Activated CD4-positive, CD25-positive, alpha-beta regulatory T cell treated with anti-CD3 and anti-CD28 coated beads, Interleukin-2, amount 50 U/mL, for 16 hours (primary cell): ENCODE data around the gene ITGA5.

Experiments
- DNase-seq: peaks from one replicate; pipeline ENCODE4 v3.0.0-alpha.2; 2020; ENCODE audit warnings: low read depth, low spot score

The ITGA5 gene

DNA sequence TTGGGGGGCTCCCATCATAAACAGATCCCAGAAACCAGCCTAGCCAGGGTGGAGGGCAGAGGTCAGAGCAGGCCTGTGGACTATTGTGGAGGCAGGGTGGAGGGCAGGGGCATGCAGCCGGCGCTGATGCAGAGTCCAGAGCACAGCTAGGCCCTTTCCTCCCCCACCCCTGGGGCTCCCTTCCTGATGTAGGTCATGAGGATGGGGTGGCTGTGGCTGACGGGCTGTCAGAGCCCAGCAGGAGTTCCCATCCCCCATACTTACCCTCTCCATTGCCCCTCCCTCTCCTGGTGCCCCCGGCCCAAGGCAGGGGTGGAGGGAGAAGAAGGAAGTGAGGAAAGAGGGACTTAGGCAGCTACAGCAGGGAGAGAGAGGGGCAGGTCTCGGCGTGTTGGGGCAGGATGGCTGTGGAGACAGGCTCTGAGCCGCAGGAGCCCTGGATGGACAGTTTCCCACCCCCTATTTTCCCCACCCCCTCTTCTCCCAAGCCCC is 28.8 kb downstream of the ITGA5 start:
- DNase-seq = no peak

DNA sequence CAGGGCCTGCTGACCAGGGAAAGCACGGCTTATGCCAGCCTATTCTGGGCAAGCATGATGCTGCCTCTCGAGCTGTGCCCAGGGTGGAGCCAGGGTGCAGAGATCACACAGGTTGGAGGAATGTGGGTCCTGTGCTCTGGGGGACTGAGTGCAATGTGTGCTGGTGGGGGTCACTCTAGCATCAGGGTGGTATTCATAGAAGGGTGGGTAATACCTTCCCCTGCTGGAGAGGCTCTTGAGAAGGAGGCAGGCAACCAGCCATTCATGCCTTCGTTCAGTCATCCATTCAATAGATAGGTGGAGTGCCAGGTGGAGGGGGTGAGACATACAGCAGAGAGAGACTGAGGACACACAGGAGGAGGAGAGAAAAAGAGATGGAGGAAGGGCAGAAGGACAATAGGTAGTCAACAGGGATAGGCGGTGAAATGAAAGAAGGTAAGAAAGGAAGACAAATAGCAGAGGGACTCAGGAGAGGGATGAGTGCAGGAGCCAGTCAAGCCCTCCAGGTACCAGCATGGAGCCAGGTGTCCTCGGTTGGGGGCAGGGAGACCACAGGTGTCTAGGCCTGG is 29.4 kb downstream of the ITGA5 start:
- no peak for DNase-seq

DNA sequence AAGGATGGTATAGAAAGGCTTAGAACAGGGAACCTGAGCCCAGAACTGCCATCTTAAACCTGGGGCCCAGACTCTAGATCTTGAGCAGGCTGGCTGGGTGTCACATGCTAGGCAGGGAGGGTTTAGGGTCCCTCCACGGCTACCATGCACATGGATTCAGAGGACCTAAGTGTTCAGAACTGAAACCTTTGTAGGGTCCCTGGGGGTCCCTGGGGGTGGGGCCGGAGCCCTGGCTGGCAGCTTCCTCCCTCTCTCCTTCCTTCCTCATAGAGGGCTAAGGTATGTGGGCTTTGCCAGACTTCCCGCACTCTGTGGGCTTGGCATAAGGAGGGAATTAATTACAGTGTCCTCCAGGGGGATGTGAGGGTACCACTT is 29.9 kb downstream of the ITGA5 start:
- no peak for DNase-seq

DNA sequence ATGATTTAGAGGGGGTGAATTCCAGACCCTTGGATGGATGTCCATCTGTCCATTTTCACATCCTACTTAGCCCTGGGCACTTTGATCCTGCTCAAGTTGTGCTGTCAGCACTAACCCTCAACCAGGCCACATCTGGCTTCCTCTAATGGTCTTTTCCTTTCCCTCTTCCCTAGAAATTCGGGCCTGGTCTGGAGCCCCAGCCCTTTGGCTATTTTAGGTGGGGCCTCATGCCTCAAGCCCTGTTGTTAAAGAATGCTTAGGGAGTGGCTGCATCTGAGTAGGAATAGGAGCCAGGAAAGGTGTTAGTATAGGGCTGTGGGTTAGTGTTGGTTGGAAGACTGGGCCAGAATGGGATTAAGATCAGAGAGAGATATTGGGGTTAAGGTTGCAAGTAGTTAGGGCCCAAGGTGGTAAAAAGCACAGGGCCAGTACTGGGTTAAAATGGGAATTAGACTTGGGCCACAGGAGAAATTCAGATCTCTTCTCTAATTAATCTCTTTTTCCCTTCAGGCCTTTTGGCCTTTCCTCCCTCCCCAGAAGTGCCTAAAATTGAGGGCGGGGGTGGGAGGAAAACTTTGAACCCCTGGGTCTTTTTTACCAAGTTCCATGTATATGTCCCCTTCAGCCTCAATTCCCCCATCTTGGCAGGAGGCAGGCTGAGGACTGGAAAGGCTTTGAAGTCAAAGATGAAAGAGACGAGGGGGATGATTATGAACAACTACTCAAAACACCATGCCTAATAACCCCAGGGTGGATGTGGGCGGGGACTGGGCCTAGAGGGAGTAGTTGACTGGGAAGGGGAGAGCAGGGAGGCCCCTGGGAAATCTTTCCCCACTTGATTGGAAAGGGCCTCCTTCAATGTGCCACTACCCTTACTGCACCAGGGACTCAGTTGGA is 30.6 kb downstream of the ITGA5 start:
- no peak for DNase-seq

DNA sequence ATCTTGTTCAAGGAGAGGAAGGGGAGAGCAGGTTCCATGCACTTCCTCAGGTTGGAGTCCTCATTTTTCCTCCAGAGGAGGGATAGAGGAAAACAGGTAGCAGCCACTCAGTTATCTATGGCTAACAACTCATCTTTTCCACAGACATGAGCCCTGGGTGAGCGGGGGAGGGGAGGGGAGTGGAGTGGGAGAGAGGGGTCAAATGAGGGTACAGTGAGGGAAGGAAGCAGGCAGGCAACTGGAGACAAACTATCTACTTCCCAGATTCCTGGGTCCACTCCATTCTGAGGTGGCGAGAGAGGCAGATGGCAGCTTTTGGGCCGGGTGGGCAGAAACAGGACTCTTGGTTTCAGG is 32.0 kb downstream of the ITGA5 start:
- DNase-seq = no peak

DNA sequence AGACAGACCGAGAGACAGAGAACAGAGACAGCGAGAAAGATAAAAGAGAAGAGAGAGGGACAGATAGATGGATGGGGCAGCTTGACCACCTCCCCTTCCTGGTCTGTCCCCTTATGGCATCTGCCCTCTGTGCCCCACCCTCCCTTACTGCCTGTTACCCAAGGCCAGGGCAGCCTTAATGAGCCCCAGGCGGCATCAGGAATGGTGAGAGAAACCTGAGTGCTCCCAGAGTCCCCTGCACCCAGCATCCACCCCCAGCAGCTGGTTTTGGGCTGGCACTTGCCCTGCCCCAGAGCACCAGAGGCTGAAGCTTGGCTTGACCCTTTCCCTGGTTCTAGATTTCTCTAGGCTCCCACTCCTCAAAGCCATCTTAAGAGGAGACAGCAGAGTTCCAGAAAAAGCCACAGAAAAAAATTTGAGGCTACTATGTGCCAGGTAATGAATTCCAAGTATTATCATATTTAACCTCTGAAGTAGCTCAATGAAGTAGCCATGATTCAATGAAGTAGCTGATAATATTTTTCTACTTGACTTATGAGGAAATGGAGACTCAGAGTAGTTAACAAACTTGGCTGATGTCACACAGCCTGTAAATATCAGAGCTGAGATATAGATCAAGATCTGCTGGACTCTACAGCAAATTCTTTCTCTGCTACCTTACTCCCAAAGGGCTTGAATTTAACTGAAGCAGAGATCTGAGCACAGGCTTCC is 32.5 kb downstream of the ITGA5 start:
- no peak for DNase-seq

DNA sequence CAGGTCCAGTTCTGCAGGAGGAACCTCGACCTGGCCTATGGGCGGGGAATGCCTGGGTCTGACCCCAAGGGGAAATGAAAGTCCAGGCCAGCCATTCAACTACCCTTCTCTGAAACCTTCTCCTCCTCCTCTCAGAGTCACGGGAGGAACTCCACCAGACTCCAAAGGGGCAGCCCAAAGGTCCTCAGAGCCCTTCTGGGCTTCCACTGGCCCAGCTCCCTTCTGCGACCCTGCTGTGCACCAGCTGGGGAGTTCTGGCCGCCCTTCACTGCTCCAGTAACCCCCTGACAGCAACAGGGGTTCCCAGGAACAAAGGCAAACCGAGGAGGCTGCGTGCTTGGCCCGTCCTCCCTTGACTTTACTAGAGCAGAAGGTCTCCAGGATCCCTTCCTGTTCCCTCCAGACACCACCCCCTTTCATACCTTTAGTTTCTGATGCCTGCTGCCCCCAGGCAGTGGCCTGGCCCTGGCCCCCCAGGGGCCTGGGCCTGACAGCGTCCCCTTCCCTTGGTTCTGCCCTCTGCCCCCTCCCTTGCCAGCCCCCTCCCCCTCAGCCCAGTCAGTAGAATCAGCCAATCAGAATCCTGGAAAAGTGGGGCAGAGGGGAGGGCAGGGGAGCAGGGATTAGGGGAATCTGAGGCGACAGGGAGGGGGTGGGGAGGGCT is 33.7 kb downstream of the ITGA5 start:
- no peak for DNase-seq

DNA sequence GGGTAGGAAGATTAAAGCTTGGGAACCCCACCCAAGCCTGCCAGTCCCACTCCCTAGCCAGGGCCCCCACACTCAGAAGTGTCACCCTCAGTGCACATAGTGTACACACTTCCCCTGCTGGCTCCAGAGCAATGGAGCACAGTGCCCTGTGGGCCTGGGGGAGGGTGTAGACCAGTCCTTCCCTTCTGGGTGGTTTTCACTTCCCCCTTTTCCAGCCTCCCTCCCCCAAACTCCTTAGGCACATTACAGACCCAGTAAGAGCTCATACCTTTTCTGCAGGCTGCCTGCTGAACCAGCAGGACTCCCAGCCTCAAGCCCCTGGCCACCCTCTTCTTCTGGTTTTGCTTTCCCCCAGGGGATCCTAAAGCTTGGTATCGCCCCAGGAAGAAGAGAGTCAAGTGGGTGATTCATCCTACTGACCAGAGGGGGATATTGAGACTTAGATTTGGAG is 34.5 kb downstream of the ITGA5 start, which contains the start of gene ZNF385A:
Gene ZNF385A, minus strand, starts transcription at position 143 of the 451 bp plus-strand sequence. CDS start 219 bp downstream, outside the sequence.
- DNase-seq = no peak

DNA sequence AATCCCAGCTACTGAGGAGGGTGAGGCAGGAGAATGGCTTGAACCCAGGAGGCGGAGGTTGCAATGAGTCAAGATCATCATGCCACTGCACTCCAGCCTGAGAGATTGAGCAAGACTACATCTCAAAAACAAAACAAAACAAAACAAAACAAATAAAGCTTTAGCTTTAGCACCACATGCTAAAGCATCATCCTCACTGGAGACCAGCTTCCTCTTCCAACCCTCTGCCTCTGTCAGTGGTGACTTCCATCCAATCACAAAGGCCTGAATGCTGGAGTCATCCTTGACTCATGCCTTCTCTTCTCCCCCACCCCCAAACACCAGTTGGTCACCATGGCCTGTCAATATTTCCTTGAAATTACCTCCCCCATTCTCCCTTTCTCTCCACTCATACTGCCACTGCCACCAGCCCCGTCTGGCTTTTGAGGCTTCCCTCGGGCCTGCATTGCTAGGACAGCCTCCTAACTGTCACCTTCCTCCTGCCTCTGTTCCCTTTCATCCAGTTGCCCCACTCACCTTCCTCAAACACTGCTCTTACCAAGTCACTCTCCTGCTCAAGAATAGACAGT is 35.9 kb downstream of the ITGA5 start:
- no peak for DNase-seq

DNA sequence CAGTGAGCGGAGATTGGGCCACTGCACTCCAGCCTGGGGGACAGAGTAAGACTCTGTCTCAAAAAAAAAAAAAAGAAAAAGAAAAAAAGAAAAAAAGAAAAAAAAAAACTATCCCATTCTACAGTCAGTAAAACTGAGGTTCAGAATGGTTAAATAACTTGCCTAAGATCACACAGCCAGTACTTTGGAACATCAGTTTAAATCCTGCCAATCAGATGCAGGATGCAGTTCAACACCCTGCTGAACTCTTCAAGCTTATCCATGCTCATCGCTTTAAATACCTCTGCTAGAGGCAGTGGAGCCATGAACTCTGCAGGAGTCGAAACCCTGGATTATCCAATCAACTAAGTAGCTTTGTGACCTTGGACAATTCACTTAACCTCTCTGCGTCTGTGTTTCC is 37.9 kb downstream of the ITGA5 start:
- no peak for DNase-seq

DNA sequence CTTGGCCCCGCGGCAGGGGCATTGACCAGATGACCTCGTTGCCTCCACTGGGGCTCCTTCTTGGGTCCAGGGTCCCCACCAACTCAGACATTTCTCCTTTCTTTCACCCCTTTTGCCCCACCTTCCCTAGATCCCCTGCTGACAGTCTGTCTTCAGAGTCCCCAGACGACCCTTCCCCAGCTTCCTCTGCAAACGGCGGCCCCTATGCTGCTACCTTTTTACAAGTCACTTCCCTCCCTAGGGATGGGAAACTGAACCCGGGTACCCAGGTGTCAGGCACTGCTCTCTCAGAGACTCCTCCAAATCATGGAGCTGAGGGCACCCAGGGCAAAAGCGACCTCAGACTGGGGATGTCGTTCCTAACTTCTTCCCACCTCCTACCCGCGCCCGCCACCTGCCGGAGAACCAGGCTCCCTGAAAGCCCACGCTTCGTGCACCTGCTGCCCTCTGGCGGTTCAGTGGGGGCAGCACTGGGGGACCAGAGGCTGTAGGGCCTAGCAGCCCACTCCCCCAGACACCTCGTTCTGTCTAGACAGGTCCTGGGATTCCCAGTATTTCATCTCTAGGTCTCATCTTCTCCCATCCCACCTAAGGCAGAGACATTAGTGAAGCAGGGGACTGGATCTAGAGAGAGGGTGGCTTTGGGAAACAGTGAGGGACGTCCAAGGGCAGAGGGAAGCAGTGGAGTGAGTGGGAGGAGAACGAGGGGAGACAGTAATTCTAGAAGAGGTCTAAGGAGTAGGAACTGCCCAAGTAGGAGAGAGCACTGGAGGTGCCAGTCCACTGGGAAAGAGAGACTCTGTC is 39.5 kb downstream of the ITGA5 start:
- peak; percentile 78 for DNase-seq

DNA sequence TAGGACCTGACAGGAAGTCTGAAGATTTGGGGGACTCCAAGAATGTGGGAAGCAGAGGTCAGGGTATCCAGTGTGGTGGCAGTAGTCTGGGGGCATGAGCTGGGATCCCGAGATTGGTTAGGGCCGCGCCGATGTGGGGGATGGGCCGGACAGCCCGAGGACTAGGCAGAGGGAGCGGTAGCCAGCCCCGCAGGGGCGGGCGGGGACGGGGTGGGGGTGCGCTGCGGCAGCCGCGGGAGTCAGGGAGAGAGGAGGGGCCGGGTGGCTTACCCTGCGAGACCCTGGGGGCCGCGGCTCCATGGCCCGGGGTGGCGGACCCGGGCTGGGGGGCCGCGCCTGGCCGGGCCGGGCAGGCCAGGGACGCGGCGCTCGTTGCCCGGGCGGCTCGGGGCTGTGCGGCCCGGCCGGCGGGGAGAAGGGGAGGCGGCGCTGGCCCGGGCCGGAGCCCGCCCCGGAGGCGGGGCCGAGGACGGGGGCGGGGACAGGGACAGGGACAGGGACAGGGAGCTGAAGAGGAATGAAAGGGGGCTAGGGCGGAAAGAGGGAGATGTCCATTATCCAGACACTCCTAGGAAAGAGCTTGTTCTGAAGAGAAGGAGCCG is 40.2 kb downstream of the ITGA5 start:
- DNase-seq = no peak

DNA sequence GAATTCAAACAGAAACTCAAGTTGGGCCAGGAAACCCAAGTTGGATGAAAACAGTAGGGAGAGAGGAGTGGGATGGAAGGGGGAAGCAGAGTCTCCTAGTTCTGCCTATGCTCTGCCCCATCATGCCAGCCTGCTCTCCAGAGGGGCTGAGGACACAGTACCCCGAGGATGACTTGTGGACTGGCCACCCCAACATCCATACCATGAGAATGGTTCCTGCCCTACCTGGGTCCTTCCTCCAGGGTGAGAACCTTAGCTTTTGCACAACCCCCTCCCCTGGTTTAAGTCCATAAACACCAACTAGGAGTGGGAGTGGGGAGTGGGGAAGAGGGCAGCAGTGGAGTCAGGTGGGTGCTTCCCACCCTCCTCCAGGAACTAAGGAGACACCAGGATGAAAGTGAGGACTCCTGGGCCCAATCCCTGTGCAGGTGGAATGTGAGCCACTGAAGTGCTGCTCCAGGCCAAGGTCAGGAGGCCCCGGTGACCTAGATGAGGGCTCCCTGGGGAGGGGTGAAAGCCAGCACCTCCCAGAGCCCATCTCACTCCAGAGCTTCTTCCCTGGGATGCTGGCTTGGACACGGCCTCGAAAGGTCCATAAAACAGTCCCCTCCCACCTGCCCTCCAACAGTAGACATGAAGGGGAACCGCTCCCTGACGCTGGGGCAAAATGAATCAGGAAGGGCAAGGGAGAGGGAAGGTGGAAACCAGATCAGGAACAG is 41.1 kb downstream of the ITGA5 start:
- no peak for DNase-seq

DNA sequence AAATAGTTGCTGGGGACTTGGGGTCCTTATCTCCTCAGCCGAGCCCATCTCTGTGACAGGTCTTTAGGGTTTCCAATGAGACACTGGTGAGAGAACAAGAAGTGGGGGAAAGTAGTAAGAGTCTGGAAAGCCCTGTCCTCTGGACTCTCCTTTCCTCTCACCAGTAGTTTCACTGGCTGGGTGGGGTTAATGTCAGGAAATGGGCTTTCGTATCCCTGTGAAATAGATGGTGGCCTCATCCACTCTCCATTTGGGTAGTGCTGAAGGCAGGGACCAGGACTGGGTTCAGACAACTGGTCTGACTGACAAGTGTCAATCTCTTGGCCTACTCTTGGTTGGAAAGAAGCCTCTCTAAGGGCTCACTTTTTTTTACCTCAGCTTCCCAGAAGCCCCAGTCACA is 42.1 kb downstream of the ITGA5 start:
- no peak for DNase-seq

DNA sequence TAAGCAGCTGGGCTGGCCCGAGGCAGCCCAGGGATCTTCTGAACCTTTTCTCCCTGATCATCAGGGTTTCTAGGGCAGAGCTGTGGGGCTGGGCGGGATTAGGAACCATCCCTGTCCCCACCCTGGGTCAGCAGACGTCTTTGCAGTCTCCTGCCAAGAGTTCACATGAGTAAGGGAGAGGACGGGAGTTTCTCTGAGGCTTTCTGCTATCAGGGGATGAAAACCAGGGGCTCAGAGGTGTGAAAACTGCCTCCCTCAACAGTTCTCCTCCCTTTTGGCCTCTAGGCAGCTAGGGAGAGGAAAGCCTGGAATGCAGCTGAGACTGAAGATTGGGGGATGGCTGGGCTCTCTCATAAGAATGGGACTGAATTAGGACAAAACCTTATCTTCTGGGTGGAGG is 42.5 kb downstream of the ITGA5 start:
- no peak for DNase-seq

DNA sequence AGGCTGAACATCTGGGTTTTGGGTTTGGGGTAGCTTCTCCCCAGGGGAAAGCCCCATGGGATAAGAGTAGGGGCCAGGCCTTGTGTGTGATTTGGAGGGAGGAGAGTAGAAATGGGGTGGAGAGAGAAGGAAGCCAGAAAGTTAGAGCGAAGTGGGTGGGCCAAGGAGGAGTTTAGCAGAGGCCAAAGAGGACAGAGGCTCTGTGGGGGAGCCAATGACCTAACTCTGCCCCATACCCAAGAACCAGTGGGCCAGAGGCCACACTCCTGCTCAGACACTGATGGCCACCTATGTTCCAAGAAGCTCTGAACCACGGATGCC is 43.8 kb downstream of the ITGA5 start:
- DNase-seq = no peak

DNA sequence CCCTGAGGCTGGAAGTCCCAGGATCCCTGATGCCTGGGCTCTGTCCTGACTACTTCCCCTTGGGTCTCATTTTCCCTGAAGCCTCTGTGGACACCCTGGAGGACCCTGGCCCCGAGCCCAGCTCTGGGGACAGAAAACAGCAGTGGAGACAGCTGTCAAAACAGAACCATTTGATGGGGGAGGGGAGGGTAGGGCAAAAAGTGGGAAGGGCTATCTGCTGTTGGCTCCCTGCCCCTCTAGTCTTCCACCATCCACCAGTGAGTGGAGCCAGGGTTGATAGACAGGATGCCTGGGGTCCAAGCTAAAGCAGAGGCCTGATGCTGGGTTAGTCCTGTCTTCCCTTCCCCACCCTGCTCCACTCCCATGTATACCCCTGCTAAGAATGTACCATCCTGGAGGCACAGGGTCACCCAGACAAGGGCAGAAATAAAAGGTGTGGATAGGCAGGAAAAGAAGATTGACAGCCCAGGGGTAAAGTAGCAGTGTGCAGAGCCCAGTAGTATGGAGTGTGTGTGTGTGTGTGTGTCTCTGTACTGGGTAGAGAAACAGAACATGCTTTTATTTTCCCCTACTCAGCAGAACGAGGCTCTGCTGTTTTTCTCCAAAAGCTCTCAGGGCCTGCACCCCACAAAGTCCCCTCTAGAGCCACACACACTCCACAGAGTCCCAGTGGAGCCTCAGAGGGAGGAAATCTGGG is 44.4 kb downstream of the ITGA5 start:
- DNase-seq = no peak

DNA sequence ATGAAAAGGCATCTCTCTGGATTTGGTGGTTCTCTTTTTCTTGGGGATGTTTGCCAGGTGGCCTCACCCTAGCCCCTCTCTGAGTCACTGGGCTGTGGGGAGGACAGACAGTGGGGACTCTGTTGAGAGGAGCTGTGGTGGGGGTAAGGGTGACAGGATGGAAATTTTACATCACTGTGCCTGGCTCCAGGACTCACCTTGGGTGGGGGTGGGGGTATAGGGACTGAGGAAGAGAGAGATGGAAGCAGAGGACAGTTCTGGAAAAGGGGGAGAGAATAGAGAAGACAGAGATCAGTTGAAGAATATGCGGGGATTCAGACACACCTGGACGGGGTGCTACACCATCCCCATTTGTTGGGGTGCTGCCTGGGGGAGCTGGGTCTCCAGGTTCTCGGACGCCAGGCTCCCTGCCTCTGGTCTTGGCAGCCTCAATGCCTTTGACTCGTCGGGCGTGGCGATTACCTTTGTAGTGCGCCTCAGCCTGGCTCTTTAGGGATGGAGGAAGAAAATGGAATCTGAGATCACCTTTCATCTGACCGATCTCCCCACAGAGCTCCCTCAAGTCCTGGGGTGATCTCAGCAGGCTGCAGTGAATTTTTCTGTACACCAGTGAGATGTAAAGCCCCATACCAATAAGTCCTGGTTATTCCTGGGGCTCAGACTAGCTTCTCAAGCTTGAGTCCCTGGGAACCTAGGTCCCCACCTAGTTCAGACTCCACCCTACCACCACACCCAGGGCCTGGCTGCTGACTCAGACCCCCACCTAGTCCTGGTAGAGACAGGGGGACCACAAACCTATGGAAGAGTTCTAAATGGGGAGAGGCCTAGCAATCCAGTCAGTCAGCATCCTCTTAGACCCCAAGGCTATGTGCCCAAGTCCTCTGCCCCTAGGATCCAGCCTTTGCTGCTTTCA is 45.2 kb downstream of the ITGA5 start:
- DNase-seq = no peak
